DOHH2 (cell line): ENCODE data around the gene EFCAB7.

Source experiments
- H3F3A ChIP-seq: fragments of 200-600 bp; sonication (generic), shearing (Covaris generic); 2 replicates; pipeline ENCODE4 v1.6.0; 2016; ENCODE audit warnings: antibody characterized with exemption, mild to moderate bottlenecking; ENCODE audit not compliant: control insufficient read depth, insufficient read depth
- H3K27ac ChIP-seq: fragments of 200-600 bp; sonication (generic); 2 replicates; pipeline ENCODE4 v1.5.1; 2014; ENCODE audit warnings: low read depth, mild to moderate bottlenecking, low read length, moderate library complexity
- H3K27me3 ChIP-seq: fragments of 200-600 bp; sonication (generic); 2 replicates; pipeline ENCODE4 v1.6.1; 2014; ENCODE audit warnings: mild to moderate bottlenecking, low read length, mixed read lengths; ENCODE audit not compliant: control insufficient read depth
- H3K36me3 ChIP-seq: fragments of 200-600 bp; sonication (generic); 2 replicates; pipeline ENCODE4 v1.6.1; 2014; ENCODE audit warnings: mild to moderate bottlenecking, low read length, moderate library complexity, mixed read lengths; ENCODE audit not compliant: control insufficient read depth
- H3K4me1 ChIP-seq: fragments of 200-600 bp; sonication (generic); 2 replicates; pipeline ENCODE4 v1.6.1; 2014; ENCODE audit warnings: mild to moderate bottlenecking, low read length, mixed read lengths; ENCODE audit not compliant: control insufficient read depth
- H3K4me2 ChIP-seq: fragments of 200-600 bp; sonication (generic); 2 replicates; pipeline ENCODE4 v1.6.0; 2014; ENCODE audit warnings: mild to moderate bottlenecking, low read length, moderate library complexity
- H3K4me3 ChIP-seq: fragments of 200-600 bp; sonication (generic); 2 replicates; pipeline ENCODE4 v1.5.1; 2014; ENCODE audit warnings: mild to moderate bottlenecking, low read length, mixed read lengths
- H3K79me2 ChIP-seq: fragments of 200-600 bp; sonication (generic); 2 replicates; pipeline ENCODE4 v1.6.1; 2014; ENCODE audit warnings: mild to moderate bottlenecking, low read length, mixed read lengths; ENCODE audit not compliant: control insufficient read depth
- H3K9me2 ChIP-seq: fragments of 200-600 bp; sonication (generic); replicated peaks from 2 replicates; pipeline ENCODE4 v1.6.1; 2014; ENCODE audit warnings: mild to moderate bottlenecking, low read length, mixed read lengths; ENCODE audit not compliant: control insufficient read depth
- H3K9me3 ChIP-seq: fragments of 200-600 bp; sonication (generic); 2 replicates; pipeline ENCODE4 v1.6.1; 2014; ENCODE audit warnings: antibody characterized with exemption, low read length, mixed read lengths; ENCODE audit not compliant: control insufficient read depth, insufficient read depth
- H4K20me1 ChIP-seq: fragments of 200-600 bp; sonication (generic); 2 replicates; pipeline ENCODE4 v1.6.0; 2014; ENCODE audit warnings: low read depth, mild to moderate bottlenecking, antibody characterized with exemption, low read length, moderate library complexity; ENCODE audit not compliant: control insufficient read depth, insufficient read depth
- CTCF ChIP-seq: fragments of 200-600 bp; sonication (generic); IDR thresholded peaks from one replicate; pipeline ENCODE4 v1.5.1; 2014; ENCODE audit warnings: antibody characterized with exemption, mild to moderate bottlenecking, low read depth, low read length; ENCODE audit not compliant: poor library complexity, severe bottlenecking
- EZH2phosphoT487 ChIP-seq: fragments of 200-600 bp; sonication (generic); IDR thresholded peaks from 2 replicates; pipeline ENCODE4 v1.6.1; 2017; ENCODE audit warnings: borderline replicate concordance, mild to moderate bottlenecking, antibody characterized with exemption, low read length, moderate library complexity, mixed read lengths

The EFCAB7 gene

DNA sequence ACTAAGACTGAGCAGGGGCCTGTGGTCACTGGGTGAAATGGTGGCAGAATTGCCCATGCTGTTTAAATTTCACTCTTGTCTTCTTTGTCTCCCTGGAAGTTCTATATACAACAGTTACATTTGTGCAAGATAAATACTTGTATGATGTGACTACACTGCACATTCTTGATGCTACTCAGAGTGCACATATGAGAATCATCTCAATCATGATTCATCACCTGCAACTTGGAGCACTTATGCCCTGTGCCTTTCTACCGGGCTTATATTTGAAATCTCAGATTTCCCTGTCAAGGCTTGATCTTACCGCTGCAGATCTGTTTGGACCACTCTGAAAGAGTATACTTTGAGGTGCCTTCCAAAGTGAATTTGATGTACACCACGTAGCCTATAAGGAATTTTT lies 80.5 kb downstream of the EFCAB7 start:
- Histone ChIP-seq H3F3A (no peaks in the 10 kb centered on the region), H3K4me2 (no peak overlapping the region), H4K20me1 (no peaks in the 10 kb centered on the region), H3K4me3 (no peak overlapping the region), H3K9me3 (no peaks in the 10 kb centered on the region), H3K4me1 (no peaks in the 10 kb centered on the region), H3K36me3 (no peaks in the 10 kb centered on the region), H3K27ac (no peak overlapping the region), H3K79me2 (peaks cover 24% of the 10 kb centered on the region), H3K27me3 (no peaks in the 10 kb centered on the region), H3K9me2 (no peaks in the 10 kb centered on the region)
- no peak for TF ChIP-seq EZH2phosphoT487
- TF ChIP-seq CTCF = no peak

GRCh38 chr1:63607322-63607721 lies 84.0 kb downstream of the EFCAB7 start:
- no peak overlapping the region for H3K4me2 ChIP-seq
- no peaks in the 10 kb centered on the region for H4K20me1 ChIP-seq
- H3K27me3 ChIP-seq = no peaks in the 10 kb centered on the region
- no peaks in the 10 kb centered on the region for H3K4me1 ChIP-seq
- H3K36me3 ChIP-seq = no peaks in the 10 kb centered on the region
- H3K9me2 ChIP-seq = no peaks in the 10 kb centered on the region
- no peaks in the 10 kb centered on the region for H3F3A ChIP-seq
- no peak for TF ChIP-seq EZH2phosphoT487
- TF ChIP-seq CTCF = no peak
- H3K79me2 ChIP-seq = peaks cover 13% of the 10 kb centered on the region
- H3K9me3 ChIP-seq = no peaks in the 10 kb centered on the region
- H3K27ac ChIP-seq = no peak overlapping the region
- no peak overlapping the region for H3K4me3 ChIP-seq

DNA sequence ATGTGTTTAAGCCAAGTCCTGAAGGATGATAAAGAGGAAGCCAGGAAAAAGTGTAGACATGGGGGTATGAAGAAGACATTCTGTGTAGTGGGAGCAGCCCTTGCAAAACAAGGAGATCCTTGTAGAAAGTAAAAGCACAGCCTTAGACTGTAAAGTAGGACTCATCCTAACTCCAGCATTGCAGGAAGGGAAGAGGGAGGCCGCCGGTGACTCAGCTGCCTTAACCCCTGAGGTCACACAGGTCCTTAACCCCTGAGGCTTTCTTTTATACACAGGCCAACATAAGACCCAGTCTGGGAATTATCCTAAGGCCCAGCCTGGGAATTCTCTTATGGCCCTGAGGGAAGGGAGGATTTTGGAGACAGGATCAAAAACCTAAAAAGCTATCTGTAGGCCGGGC lies 87.9 kb downstream of the EFCAB7 start:
- Histone ChIP-seq H3K4me3 (no peak overlapping the region), H3K27me3 (no peaks in the 10 kb centered on the region), H3K9me3 (no peaks in the 10 kb centered on the region), H3K4me1 (peaks cover 9% of the 10 kb centered on the region), H3K27ac (no peak overlapping the region), H3K4me2 (no peak overlapping the region), H3K36me3 (no peaks in the 10 kb centered on the region), H3F3A (no peaks in the 10 kb centered on the region), H4K20me1 (no peaks in the 10 kb centered on the region), H3K79me2 (peaks cover 12% of the 10 kb centered on the region), H3K9me2 (no peaks in the 10 kb centered on the region)
- TF ChIP-seq EZH2phosphoT487 = no peak
- no peak for TF ChIP-seq CTCF

DNA sequence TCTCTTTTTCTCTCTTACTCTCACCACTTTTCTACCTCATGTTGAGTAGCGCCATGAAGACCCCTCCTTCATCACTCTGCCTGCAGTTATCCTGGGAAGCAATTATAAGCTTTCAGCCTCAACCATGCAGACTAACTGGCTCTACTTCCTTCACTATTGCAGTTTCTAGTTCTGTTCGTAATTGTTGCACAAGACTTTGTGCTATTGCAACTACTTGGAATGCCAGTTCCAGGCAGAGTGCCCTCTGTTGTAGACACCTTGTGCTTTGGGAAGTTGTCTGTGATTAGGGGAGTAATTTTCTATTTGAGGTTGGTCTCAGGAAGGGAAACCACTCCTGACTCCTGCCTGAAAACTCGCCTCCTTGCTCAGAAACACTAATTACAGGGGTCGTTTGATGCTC lies 89.2 kb downstream of the EFCAB7 start:
- no peak overlapping the region for H3K4me2 ChIP-seq

More for the DNA sequence above, 89.2 kb downstream of the EFCAB7 start:
- H3K36me3 ChIP-seq = no peaks in the 10 kb centered on the region
- peaks cover 8% of the 10 kb centered on the region for H3K79me2 ChIP-seq
- peaks cover 9% of the 10 kb centered on the region for H3K4me1 ChIP-seq
- TF ChIP-seq CTCF = no peak
- no peak for TF ChIP-seq EZH2phosphoT487
- H3K4me3 ChIP-seq = no peak overlapping the region
- no peak overlapping the region for H3K27ac ChIP-seq
- H4K20me1 ChIP-seq = no peaks in the 10 kb centered on the region
- H3F3A ChIP-seq = no peaks in the 10 kb centered on the region
- H3K9me2 ChIP-seq = no peaks in the 10 kb centered on the region
- no peaks in the 10 kb centered on the region for H3K9me3 ChIP-seq
- no peaks in the 10 kb centered on the region for H3K27me3 ChIP-seq
